HG03196 (cell line): Measurements from ENCODE around the gene ITPR2.
A peak's percentile ranks its signal among the peaks of the same experiment; 100 is the strongest.

Experiments used
- ATAC-seq: cut with Tn5 transposase; IDR thresholded peaks from one replicate; pipeline ENCODE4 v1.9.1; 2021; ENCODE audit not compliant: unreplicated experiment

ITPR2 gene

DNA sequence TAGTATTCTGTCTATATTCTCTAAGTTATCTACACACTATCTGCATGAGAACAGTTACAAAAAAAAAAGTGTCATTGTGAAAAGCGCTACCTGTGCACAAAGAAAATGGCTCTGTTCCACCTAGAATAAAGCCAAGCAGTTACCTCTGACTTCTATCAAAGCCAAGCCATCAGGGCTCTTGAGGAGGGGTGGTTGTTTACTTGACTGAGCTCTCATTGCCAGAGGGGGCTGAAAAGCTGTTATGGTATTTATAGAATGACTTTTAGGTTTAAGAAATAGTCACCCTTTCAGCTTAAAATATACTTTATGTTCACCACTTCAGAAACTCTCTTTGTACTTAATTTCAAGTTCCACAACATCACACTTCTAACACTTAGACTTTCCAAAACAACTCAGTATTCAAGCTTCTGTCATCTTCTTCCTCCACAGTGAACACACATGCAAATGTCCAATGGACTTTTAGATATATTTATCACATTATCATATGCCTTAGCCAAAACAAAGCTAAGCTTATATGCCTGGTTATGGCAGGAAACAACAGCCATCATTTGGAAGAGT lies 7.5 kb downstream of the ITPR2 start:
- no peak for ATAC-seq

DNA sequence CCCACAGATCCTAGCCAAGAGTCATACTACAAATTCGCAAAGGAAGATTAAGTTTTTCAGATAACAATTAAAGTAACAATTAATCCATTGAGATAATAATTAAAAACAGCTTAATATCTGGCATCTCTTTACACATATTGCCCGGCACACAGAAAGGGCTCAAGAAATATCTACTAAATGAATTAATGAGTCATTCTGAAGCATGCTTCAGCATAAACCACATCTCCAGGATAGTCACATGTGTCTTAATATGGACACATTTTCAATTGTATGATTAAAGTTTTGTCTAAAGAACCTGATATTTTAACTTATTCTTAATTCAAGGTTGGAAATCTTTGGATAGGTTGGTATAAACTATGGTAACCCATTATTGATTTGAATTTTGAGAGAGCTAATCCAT lies 9.6 kb downstream of the ITPR2 start:
- ATAC-seq, result no peak

DNA sequence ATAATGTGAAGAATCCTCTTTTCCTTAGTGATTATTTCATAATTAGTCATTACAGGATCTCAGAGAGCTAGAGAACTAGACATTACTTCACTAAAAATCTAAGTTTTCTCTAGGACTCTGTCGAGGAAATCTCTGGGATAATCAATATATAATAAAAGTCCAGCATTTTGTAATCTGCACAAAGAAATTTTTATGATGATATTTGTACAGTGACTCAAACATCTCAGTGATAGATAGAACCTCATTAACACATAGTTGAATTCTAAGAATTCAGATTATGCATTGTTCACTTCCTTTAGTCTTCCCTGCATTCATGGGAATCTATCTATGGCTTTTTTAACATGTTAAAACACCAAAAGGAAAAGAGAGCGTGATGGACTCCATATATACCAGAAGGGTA lies 11.0 kb downstream of the ITPR2 start:
- ATAC-seq, result no peak

DNA sequence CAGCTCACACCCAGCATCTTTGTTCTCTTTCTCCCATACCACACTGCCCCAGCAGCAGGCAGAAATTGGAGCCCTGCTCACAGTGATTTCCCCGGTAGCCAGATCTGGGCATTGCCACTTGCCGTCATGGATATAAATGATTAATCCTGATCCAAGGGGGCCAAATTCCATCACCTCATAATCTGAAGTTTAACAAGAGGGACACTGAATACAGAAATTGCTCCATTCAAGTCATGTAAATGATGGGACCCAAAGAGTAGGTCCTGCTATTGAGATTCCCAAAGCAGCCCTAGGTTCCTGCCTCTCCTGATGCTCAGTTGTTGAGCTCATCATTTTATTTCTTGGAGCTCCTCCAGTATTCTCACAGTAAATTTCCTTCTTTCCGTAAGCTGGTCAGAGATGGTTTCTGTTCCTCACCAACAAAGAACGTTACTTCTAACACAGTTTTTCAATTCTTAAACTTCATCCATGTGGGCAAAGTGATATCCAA lies 11.7 kb downstream of the ITPR2 start:
- no peak for ATAC-seq

DNA sequence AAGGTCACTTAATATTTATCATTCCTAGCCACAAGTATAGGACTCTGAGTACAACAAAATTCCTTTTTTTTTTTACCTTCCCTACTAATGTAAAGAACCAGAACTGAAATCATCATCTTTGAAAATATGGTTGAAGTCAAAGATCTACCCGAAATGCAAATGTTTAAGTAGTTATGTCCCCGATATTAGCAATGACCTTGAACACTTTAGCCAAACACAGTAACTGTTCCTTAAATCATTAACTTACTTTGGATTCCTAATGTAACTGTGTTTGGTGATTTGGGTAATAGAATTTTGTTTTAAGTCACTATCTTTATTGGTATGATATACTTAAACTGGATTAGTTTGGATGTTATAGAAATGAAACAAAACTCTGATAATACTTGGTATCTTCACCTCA lies 14.4 kb downstream of the ITPR2 start:
- ATAC-seq, result no peak

DNA sequence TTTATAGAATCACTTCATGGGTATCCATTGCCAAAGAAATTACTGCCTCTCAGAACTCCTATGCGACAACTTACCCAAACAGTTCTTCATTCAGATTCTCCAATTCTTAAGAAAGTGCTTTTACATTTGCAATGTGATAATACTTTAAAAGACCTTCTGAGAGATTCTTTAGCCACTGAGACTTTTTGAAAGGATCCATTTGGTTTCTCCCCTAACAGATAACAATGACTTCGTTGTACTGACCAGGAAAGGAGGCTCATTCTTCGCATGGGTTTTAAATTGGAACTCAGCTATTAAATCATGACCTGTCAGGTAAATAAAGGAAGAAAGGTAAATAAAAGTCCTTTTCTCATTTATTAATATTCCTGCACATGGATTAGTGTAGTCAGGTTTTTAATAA lies 14.8 kb downstream of the ITPR2 start:
- ATAC-seq, result no peak

DNA sequence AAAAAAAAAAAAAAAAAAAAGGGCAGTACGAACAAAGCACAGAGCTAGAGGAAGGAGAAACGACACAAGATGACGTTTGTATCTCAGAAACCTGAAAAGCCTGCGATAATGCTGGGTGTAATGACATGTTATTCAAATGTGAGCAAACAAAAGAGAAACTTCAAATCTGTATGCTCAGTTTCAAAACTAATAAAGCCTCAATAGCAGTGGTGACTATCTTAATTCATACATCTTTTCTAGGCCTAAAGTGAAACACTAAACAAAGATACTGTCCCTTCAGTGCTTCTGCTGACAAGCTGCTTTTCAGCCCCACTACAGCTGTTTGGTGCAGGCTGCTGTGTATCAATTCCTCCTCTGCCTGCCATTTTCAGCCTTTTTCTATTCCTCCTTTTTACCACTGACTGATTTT lies 15.8 kb downstream of the ITPR2 start:
- peak; percentile 67 for ATAC-seq

DNA sequence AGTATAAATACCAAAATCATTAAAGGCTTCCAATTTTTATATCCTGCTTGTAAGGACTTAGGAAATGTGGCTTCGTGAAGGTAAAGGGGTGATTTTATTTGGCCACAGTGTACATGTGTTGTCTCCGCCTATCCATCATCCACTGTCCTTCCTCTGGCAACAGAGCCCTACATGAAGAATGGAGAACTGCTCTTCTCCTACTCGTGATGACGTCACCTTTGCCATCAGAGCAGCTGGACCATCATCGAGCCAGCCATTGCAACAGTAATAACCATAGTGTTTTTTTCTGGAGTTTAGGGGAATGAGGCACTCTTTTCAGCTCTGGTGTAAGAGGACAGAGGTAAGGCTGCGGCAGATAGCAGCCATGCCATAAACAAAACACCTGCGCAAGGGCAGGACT lies 19.2 kb downstream of the ITPR2 start:
- no peak for ATAC-seq

DNA sequence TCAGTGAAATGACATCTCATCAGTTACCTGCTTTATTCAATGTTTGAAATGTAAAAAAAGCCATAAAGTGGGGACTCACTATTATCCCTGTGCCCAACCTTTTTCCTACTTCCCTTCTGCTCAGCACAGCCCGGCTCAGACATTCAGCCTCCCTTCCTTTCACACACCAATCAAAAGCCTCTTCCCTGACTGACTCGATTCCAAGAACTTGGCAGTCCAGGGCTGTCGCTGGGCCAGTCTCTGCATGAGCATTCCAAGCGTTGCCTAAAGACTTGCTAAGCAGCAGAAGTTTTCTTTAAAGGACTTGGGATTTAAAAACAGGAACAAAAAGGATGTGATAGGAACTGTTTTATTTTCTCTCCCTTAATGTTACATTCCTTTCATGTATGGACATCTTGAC lies 22.7 kb downstream of the ITPR2 start:
- ATAC-seq, result no peak

DNA sequence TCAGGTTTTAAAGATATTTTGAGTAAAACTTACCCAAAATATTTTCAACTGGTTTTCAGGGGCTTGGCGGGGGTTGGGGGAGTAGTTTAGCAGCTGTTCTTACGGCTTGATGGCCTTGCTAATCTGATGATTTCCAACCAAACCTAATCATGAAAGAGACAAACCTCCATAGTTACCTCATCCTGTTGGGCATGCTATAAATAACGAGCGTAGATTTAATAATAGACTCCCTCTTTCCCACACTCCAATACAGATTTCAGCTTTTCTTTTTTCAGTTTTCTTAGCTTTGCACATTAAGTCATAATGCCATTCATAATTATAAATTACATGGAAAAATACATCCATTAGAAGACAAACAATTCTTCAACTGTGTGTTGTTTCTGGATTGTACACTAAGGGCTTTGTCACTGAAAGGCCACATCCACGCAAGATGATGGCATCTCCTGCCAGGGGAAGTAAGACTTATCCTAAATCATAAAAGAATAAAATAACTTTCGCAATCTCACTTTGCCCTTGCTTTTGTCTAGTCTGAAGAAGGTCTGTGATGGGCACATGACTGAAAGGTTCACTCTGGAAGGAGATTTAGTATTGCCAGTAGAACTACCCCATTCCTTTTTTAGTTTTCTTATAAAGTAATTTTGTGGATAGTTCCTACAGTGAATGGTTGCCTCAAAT lies 23.2 kb downstream of the ITPR2 start:
- no peak for ATAC-seq

DNA sequence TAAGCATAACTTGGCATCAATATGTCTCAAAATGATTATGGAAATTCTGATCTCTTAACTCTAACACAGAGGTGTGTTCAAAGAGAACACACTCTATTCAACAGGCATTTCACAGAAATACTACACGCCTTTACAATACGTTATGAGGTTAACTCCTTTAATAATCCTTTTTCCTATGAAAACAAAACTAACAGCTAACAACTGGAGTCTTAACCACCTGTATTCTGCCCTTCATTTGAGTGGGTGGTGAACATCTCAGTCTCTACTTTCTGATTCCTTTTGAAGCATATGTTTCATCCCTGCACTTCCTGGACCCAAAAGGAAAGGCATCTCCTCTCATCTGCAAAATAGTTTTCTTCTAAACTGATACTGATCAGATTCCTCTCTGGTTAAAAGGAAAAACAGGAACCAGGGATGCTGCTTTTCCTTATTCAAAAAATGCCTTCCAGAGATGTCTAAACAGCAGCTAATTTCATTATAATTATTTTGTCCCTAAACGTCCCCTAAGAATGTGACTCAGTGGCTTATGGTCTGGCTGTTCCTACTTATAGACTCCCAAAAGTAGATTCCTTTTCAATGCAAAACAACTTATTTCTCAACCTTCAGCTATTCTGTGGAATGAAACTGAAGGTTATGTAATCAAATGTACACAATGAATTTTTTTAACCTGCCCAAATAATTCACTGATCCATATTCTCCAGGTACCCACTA lies 24.1 kb downstream of the ITPR2 start:
- ATAC-seq, result no peak

DNA sequence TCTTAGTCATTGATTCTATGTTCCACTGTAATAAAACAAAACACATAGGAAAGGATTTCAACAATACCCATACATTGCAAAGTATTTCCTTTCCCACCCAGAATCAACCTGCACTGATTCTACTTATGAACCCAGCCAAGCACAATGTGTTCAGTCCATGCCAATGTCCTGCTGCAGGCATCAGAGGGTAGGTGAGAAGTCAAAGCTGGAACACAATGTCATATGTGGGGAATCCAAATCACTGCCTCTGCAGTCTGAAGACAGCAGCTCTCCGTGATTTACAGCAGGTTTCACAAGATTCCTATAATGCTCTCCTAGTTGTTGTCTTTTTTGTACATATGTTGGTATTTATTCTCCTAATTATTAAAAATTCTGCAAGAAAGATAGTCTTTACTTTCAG lies 25.7 kb downstream of the ITPR2 start:
- ATAC-seq, result no peak

DNA sequence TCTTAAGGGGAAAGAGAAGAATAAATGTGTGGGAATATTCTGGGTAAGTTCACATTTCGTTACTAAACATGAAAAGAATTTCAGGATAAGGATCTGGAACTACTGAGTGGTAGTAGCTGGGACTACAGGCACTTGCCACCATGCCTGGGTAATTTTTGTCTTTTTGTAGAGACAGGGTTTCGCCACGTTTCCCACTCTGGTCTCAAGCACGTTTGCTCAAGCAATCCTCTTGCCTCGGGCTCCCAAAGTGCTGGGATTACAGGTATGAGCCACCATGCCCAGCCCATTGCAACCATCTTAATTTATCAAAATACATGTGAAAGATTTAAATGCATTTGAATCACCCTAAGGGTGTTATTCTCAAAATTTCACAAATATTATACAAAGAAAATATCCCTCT lies 26.4 kb downstream of the ITPR2 start:
- no peak for ATAC-seq

DNA sequence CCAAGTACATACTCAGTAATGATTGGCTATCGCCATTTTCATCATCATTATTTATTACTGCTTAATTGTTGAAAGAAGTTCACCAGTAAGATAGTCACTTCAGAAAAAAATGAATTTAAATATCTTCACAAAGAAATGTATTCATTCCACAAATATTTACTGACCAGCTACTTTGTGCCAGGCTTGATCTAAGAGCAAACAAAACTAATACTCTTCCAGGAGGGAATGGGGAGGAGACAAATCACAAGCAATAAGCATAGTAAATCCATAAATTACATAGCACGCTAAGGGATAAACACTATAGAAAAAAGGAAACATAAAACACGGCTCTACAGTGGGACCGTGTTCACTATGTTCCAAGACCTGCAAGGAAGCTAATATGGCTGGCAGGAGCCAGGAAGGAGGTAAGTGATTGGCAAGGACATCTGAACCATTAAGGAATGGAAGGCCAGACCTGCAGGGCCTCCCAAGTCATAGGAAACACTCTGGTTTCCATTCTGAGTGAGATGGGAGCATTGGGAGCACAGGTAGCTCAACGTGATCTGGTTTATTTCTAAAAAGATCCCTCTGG lies 27.5 kb downstream of the ITPR2 start:
- no peak for ATAC-seq

DNA sequence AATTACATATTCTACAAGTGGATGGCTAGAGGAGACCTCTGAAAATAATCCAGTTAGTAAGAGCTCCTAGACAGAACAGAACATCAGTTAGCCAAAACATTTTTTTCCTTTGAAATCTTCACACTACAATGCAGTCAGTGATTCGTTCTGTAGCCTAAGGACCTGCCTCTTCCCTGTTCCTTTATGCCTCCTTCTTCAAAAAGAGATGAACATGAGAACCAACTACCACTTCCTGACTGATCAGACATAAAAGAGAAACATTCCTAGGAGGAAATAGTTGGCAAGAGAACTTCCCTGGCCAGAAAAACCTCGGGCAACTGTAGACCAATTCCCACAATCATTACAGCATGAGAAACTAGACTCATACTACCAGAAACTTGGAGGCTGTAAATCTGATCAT lies 29.4 kb downstream of the ITPR2 start:
- ATAC-seq, result no peak

DNA sequence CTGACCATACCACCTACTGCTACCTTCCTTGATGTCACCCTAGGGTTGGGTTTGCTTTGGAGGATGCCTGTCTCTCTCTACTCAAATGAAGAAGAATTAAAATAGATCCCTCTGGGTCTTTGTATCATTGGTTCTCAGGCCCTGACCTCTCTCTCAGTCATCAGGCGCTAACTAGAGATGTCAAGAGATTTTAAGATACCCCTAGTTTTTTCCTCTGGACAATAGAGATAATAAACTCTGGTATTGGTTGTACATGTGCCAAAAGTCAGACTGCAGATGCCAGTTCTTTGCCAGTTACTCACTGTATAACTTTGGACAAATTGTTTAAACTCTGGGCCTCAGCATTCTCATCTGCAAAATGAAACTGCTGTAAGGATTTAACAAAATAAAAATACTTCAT lies 31.5 kb downstream of the ITPR2 start:
- ATAC-seq, result no peak

DNA sequence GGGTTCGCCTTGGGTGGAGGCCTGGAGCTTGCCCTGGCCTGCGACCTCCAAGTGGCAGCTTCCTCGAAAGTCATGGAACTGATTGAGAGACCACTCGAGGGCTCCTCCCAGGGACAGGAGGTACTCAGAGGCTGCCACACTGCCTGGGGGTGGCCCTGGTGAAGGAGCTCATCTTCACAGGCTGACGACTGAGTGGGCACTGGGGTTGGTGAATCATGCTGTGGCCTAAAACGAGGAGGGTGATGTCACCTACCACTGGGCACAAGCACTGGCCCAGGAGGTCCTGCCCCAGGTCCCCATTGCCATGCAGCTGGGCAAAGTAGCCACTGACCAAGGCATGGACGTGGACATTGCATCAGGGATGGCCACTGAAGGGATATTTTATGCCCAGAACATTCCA lies 32.1 kb downstream of the ITPR2 start:
- no peak for ATAC-seq

DNA sequence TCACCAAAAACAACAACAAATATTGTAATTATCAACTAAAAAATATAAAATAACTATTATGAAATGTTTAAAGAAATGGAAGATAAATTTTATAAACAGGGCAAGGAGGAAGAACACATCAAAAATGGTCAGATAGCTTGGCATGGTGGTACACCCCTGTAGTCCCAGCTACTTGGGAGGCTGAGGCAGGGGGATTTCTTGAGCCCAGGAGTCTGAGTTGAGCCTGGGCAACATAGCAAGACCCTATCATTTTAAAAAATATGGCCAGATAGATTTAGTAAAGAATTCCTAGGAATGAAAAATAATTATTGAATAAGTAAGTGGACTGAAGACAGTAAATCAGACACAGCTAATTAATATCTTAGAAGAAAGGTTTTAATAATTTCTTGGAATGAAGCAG lies 32.6 kb downstream of the ITPR2 start:
- ATAC-seq, result no peak

DNA sequence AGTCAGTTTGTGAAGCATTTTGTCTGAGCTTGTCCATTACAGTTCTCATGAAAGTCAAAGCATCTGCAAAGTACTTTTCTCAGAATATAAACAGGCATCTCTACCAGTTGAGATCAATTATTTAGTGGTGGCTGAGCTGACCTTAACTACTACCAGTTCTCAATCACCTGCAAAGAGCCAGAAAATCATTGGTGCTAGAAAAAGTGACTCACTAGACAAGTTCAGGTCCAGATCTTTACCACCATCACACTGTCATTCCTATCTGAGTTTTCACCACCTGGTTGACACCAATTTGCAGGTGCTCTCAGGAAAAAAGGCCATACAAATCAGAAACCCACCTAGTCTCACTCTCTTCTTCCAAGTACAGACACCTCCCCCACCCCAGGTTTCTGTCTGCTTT lies 33.3 kb downstream of the ITPR2 start:
- ATAC-seq, result no peak

DNA sequence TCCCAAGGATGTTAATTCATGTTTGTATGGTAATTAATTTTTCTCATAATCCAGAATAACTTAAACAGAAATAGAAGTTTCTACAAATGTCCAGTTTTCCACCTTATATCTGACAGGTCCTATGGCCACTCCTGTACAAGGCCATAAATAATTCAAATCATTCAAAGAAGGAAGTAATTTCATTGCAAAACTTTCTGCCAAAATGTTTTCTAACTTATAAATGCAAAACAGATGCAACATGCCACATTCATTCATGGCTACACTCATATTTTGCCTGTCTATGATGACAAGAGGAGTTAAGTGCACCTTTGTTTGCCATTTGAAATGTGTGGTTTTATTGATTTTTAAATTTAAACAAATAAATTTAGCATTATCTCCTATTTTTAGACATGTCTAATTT lies 34.4 kb downstream of the ITPR2 start:
- ATAC-seq, result no peak

DNA sequence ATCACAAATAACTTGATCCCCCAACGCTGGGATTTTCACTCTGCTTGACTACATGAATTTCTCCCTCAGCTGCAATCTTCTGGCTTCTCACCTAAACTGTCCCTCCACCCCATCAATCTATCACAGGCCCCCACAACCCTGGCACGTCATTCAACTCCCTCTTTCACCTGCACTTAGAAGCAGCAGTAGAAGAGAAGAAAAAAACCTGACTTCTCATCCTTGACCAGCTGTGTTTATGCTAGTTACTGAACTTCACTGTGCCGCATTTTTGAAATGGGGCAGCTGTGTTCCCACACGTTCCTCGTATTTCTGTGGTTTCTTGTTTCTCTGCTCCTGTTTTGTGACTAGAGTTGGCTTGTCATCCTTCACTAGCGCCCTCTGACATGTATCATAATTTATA lies 35.0 kb downstream of the ITPR2 start:
- no peak for ATAC-seq

DNA sequence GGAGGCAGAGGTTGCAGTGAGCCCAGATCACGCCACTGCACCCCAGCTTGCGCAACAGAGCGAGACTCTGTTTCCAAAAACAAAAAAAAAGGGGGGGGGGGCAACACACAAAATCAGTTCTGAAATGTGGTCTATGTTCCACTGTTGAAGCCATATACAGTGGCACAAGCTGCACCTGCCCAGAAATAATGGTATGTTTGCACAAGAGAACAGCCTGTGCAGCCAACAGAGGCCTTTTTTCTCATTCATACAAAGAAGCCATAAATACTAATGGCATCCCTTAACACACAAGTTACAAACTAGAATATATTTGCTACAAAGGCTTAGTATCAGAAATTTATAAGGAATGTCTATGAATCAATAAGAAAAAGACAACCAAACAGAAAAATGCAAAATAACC lies 37.1 kb downstream of the ITPR2 start:
- no peak for ATAC-seq
